ENCODE data around the gene FLRT1.

Gene FLRT1

GRCh38 chr11:64067230-64067993 lies 31.7 kb downstream of the FLRT1 start:
- DNase-seq (ENCODE audit: low read depth) = no peak

GRCh38 chr11:64068705-64069400 lies 33.1 kb downstream of the FLRT1 start:
- DNase-seq (ENCODE audit: low read depth) = no peak

- no peak for DNase-seq (ENCODE audit: low read depth)
Observed at GRCh38 chr11:64069401-64070313, 33.9 kb downstream of the FLRT1 start.

DNA sequence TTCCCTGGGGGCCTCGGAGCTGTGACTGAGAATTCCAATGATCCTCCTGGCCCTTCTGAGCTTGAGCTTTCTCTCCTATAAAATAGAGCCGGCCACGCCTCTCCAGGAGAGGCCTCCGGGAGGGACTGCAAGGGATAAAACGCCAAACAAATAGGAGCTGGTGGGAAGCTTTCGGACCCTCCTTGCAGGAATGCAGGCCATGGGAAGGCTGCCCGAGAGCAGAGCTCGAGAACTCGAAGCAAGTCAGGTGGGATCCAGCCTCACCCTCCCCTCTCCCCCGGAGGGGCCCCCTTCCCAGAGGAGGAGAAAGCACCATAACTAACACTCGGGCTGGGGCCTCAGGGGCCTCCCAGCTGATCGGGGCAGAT lies 34.6 kb downstream of the FLRT1 start:
- no peak for DNase-seq (ENCODE audit: low read depth)

GRCh38 chr11:64071849-64072248 lies 36.1 kb downstream of the FLRT1 start:
- DNase-seq (ENCODE audit: low read depth) = no peak

DNA sequence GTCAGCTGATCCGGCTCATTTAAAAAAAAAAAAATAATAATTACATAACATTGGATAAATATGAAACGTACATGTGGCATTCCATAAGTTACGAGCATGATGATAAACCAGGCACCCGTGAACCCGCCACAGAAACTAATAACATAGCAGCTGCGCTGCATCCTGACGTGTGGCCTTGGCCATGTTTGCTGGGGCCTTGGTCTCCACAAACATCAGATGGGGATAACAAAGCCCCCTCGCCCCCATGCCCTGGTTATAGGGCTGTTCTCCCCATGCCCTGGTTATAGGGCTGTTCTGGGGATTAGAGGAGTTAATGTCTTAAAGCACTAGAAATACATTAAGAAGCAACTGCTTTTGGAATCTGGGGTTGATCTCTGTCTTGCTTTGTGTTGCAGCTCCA lies 36.7 kb downstream of the FLRT1 start:
- no peak for DNase-seq (ENCODE audit: low read depth)

GRCh38 chr11:64072871-64073270 lies 37.1 kb downstream of the FLRT1 start:
- no peak for DNase-seq (ENCODE audit: low read depth)

- no peak for DNase-seq (ENCODE audit: low read depth)
Observed at GRCh38 chr11:64073542-64073941, 37.8 kb downstream of the FLRT1 start.

- DNase-seq (ENCODE audit: low read depth) = no peak
Observed at GRCh38 chr11:64074239-64074638, 38.5 kb downstream of the FLRT1 start.

DNA sequence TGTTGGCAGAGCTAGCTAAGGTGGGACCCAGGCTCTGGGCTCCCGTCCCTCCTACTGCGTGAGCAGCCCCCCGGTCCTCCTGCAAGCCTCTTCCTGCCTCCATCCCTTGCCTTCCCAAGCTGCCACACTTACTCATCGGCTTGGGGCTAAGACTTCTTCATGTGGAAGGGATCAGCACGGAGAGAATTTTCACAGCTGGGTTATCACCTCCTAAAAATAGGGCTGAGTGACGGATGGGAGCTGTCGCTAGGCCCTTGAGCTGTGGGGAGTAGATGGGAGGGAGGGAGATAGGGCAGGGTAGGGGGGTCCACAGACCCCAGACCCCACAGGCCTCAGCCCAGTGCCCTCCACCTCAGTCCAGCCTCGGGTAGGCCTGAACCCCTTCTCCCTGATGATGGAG lies 41.0 kb downstream of the FLRT1 start:
- DNase-seq (ENCODE audit: low read depth) = no peak

DNA sequence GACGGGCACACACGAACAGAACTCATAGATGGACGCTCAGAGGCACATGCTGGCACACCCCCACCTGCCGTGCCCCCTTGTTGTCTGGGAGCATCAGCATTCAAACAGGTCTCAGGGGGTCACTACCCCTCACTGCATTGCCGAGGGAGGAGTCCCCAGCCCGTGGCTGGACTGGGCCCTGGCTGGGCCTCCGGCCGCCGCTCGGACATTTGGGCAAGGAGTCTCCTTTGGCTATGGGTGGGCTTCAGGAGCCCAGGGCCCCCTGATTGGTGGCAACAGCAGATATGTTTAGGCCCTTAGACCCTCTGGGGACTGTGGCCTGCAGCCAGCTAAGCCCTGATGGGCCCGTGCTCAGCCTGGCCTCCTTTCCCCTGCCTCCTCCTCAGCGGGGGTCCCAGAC lies 41.9 kb downstream of the FLRT1 start:
- DNase-seq (ENCODE audit: low read depth) = no peak

- no peak for DNase-seq (ENCODE audit: low read depth)
Observed at GRCh38 chr11:64078284-64078683, 42.6 kb downstream of the FLRT1 start.

DNA sequence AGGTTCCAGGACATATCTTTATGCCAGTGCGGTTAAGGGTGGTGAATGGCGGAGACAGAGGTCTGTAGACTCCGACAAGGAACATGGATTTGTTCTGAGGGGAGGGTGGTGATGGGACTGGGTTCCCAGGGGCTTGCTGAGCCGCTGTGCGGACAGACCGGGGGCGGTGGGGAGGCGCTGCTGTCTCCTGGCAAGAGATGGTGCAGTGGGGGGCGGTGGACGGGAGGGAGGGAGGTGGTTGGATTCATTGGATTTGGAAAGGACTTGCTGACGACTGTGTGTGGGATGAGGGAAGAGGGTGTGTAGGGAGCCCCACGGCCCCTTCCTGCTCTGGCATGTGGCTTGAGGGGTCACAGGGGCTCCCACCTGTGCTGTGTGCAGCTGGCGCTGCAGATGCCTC lies 43.2 kb downstream of the FLRT1 start:
- no peak for DNase-seq (ENCODE audit: low read depth)

GRCh38 chr11:64080390-64080789 lies 44.7 kb downstream of the FLRT1 start:
- DNase-seq (ENCODE audit: low read depth) = no peak

GRCh38 chr11:64081745-64082442 lies 46.2 kb downstream of the FLRT1 start:
- no peak for DNase-seq (ENCODE audit: low read depth)

GRCh38 chr11:64083398-64084080 lies 47.8 kb downstream of the FLRT1 start:
- no peak for DNase-seq (ENCODE audit: low read depth)

GRCh38 chr11:64084146-64084950 lies 48.6 kb downstream of the FLRT1 start:
- DNase-seq (ENCODE audit: low read depth) = no peak

DNA sequence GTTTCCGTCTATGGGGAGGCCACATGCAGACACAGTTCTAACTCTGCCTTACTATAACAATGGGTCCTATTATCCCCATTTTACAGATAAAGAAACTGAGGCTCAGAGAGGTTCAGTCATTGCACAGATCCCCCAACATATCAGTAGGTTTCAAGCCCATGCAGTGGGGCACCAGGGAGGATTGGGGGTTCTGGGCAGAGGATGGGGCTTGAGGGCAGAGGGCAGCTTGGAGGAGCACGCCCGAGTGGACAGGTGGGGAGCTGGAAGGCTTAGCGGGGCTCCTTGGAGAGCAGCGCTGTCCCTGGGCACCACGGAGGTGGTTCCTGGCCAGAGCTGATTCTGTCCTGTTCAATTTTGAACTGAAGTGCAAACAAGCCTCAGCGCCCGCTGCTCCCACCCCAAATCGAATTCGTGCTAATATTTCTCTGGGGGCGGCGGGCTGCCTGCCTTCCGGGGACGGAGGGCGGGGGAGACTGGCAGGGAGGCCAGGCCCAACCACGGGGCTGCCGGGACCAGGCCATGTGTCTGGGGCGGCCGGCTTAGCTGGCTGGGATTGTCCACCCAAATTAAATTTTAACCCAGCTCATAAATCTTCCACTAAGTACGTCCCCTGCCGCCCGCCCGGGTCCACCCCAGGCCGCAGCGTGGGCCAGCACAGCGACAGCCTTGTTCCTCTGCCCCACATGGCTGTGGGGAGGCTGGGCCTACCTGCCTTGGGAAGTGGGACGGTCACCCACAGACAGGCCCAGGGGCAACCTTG lies 49.4 kb downstream of the FLRT1 start:
- no peak for DNase-seq (ENCODE audit: low read depth)

Measured in non-pigmented ciliary epithelial cell (primary cell).